Astrocyte of the spinal cord (primary cell): ENCODE results near the gene DENND1A.

Experiments used
- DNase-seq: peaks from one replicate; pipeline ENCODE4 v3.0.0; 2011; ENCODE audit warnings: low read depth, low spot score
- H3K4me3 ChIP-seq: 2 replicates; pipeline ENCODE4 v1.5.1; 2011; ENCODE audit warnings: low read depth, mild to moderate bottlenecking, low read length, moderate library complexity
- in situ Hi-C: cut with HindIII; loops from 2 replicates; pipeline ENCODE4 v1.10.0; 2017; ENCODE audit warnings: low sequenced_read_pairs
- TF ChIP-seq, protein P1 (sequence below): IDR thresholded peaks from 2 replicates; pipeline ENCODE4 v1.5.1; 2012; ENCODE audit warnings: low read depth, mild to moderate bottlenecking, low read length, inconsistent platforms

The DENND1A gene

DNA sequence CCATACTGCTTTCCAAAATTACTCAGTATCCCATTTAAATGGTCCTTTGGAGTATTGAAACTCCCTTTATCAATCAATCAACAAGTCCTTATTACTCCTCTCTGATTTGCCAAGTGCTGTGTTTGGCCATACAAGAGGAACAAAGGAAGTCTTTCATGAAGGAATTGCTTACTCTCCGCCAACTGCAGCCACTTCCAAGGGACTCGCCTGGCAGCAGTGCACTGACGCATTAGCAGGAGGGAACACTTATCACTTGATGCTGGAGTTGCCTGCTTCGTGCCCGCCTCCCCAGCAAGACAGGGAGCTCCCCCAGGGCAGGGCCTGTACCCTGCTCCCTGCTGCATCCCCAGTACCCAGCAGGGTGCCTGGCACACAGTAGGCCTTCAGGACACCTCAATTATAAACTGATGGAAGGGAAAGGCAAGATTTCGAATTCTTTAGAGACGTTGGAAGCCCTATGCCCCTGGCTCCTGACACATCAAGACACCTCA is 476.1 kb downstream of the DENND1A start:
- in situ Hi-C loops = no loop called here
- H3K4me3 ChIP-seq = no peak overlapping the region
- TF ChIP-seq, protein P1, sequence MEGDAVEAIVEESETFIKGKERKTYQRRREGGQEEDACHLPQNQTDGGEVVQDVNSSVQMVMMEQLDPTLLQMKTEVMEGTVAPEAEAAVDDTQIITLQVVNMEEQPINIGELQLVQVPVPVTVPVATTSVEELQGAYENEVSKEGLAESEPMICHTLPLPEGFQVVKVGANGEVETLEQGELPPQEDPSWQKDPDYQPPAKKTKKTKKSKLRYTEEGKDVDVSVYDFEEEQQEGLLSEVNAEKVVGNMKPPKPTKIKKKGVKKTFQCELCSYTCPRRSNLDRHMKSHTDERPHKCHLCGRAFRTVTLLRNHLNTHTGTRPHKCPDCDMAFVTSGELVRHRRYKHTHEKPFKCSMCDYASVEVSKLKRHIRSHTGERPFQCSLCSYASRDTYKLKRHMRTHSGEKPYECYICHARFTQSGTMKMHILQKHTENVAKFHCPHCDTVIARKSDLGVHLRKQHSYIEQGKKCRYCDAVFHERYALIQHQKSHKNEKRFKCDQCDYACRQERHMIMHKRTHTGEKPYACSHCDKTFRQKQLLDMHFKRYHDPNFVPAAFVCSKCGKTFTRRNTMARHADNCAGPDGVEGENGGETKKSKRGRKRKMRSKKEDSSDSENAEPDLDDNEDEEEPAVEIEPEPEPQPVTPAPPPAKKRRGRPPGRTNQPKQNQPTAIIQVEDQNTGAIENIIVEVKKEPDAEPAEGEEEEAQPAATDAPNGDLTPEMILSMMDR = no peak
- no peak for DNase-seq

DNA sequence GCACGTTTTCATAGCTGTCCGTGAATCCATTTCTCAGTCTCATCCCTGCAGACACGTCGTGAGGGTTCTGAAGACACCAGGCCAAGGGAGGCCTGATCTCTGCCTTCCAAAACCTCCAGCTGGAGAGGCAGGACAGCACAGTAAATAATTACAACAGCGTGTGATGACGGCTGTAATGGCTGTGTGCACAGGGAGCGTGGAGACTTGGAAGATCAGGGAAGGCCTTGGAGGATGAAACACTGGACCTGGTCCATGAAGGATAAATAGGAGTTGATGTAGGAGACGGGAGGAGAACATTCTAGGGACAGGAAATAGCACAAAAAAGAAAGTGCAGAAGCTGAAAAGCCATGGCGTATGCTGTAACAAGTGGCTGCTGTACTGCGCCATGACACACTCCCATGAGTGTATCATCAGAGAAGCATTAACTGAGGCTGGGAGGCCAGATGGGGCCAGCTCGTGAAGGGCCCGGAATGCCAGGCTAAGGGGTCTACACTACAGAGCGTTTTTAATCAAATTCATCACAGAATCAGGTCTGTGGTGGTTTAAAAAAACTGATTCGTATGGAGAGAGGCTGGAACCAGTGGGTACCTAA is 476.8 kb downstream of the DENND1A start:
- DNase-seq = no peak
- in situ Hi-C loops = no loop called here
- no peak overlapping the region for H3K4me3 ChIP-seq
- TF ChIP-seq, protein P1 = no peak

DNA sequence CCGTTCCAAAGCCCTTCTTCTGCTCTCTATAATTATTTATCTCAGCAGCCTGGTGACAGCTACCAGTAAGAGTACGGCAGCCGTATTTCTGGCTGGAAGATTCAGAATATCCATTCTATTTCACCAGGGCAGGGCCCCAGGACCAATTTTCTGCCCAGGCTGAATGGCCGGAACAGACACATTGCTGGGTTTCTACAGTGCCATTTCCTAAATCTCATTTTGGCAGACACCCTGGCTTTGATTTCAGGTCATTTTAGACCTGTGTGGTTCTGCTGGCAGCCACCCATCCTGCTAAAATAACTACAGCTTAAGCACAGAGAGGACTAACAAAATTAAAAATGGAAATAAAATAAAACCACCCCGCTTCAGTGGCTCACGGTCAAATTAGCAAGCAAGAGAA is 478.9 kb downstream of the DENND1A start:
- H3K4me3 ChIP-seq = no peak overlapping the region
- TF ChIP-seq, protein P1 = no peak
- in situ Hi-C loops = no loop called here
- DNase-seq = no peak

DNA sequence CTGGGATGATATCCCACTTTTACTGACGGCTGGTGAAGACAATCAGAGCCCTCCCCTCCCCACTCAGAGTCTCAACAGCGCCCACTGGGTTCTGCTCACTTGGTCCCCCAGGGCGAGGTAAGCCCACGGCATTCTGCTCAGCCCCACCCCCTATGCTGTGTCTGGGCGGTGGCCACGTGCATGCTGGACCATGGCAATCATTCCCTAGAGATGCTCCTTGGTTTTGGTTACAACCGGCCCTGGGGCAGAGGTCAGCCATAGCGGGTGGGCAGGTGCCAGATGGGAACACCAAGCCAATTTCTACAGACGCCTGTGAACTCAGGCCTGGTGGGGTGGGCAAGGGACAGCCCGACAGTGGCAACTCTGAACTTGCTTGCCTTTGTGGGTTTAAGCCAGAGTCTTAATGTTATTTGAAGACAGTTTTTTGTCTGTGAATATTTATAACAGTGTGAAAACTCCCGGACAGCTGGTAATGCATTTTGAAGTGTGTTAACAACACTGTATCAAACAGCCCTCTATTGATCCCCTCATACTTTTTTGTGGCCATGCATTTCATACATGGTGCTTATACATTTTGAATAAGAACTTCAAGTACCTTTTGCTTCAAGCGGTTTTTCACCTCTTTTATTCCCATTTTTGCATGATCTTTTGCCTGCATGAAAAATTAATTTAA is 479.7 kb downstream of the DENND1A start:
- in situ Hi-C loops = no loop called here
- TF ChIP-seq, protein P1 = no peak
- no peak for DNase-seq
- H3K4me3 ChIP-seq = no peak overlapping the region

DNA sequence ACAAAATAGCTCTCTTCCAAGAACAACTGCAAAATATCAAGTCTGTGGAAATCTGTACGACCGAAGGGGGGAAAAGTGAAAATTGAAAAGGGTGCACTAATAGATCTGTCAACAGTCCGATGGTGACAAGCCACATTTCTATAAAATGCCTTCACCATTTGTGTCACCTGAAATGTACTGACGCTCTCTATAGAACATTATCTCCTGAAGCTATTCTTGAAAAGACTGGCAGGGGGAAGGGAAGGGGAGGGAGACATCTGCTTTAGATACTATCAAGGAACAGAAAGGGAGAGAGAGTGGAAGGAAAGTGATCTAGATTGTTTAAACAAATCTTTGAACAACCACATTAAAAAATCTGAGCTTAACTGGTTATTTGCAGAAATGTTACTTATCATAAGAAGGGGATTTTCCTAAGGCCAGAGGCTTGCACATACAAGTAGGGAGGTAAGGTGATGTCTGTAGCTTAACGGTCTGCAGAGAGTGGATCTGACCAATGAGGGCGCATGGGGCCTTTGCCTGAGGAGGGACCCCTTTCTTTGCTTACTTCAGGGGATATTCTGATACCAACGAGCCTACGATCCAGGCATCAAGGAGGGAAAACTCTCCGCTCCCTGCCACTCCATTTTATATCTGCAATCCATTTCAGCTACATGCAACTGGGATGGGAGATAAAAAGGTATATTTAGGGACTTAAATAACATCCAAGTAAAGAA is 481.8 kb downstream of the DENND1A start:
- no peak overlapping the region for H3K4me3 ChIP-seq
- TF ChIP-seq, protein P1 = no peak
- in situ Hi-C loops = no loop called here
- DNase-seq = no peak

DNA sequence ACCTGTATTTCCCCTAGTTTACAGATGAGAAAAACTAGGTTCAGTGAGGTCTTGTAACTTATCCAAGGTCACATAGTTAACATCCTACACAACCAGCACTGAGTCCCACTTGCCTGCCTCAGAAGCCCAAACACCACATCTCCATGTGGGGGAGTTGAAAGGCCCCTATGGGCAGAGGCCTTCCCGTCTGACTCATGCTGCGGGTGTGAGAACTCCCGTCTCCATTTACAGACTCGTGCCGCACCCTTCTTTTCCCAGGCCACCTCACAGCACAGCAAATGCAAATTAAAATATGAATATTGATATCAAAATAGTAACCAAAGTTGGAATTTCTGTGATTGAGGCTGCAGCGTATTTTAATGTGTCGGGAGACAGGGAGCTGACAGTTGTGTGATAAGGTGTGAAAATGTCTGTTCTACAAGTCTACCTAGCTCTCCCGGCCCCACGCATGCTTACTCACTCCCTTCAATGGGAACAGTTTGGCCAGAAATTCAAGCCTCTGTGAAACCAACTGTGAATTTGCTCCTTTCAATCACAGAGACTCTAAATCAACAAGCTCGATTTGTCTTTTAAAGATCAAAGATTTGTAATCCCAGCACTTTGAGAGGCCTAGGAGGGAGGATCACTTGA is 483.8 kb downstream of the DENND1A start:
- DNase-seq = peak; percentile 14
- TF ChIP-seq, protein P1 = no peak
- no peak overlapping the region for H3K4me3 ChIP-seq
- in situ Hi-C loops = no loop called here
